Liver (tissue), 9 donors: Measurements from ENCODE around the gene ZDHHC21. TPM values are rescaled to one million over a fixed set of nuclear protein-coding genes. Genes with fewer than 3 reads are reported as not detected.

Source experiments
- DNase-seq: peaks from one replicate; pipeline ENCODE4 v3.0.0-alpha.2; 2017; ENCODE audit warnings: low spot score
- H3K27ac ChIP-seq, 2 donors: one replicate each; pipeline ENCODE4 v1.7.0; 2013; ENCODE audit warnings: inconsistent platforms in 2 of 2, low read length in 2 of 2, control low read depth in 1 of 2, low read depth in 1 of 2, mild to moderate bottlenecking in 1 of 2
- H3K27me3 ChIP-seq, 4 donors: one replicate each; pipeline versions ENCODE4 v1.6.1 to v1.7.0; 2013; ENCODE audit warnings: low read length in 3 of 4, inconsistent platforms in 1 of 4, mild to moderate bottlenecking in 1 of 4, moderate library complexity in 1 of 4; ENCODE audit not compliant: control insufficient read depth in 4 of 4, insufficient read depth in 4 of 4
- H3K36me3 ChIP-seq, 4 donors: one replicate each; pipeline versions ENCODE4 v1.6.1 to v1.7.0; 2013; ENCODE audit warnings: low read length in 3 of 4, mild to moderate bottlenecking in 3 of 4, low read depth in 1 of 4, moderate library complexity in 1 of 4; ENCODE audit not compliant: control insufficient read depth in 4 of 4, insufficient read depth in 3 of 4
- H3K4me1 ChIP-seq, 4 donors: one replicate each; pipeline versions ENCODE4 v1.6.1 to v1.7.0; 2013; ENCODE audit warnings: low read length in 3 of 4, mild to moderate bottlenecking in 3 of 4, moderate library complexity in 1 of 4; ENCODE audit not compliant: control insufficient read depth in 4 of 4, insufficient read depth in 4 of 4
- H3K4me3 ChIP-seq, 3 donors: one replicate each; pipeline versions ENCODE4 v1.6.1 to v1.7.0; 2013; ENCODE audit warnings: low read length in 3 of 3, control low read depth in 1 of 3, low read depth in 1 of 3, mild to moderate bottlenecking in 1 of 3
- H3K9ac ChIP-seq, 2 donors: one replicate each; pipeline ENCODE4 v1.7.0; 2013; ENCODE audit warnings: low read length in 2 of 2, mild to moderate bottlenecking in 2 of 2, moderate library complexity in 2 of 2, control low read depth in 1 of 2, low read depth in 1 of 2
- H3K9me3 ChIP-seq, 4 donors: one replicate each; pipeline versions ENCODE4 v1.6.1 to v1.7.0; 2013; ENCODE audit warnings: low read length in 3 of 4; ENCODE audit not compliant: control insufficient read depth in 4 of 4
- EGR1 ChIP-seq, 2 donors: IDR thresholded peaks; 2 replicates each; pipeline ENCODE4 v1.6.1; 2016 to 2018; ENCODE audit warnings: antibody characterized with exemption in 2 of 2, low read depth in 2 of 2
- FOXA2 ChIP-seq: IDR thresholded peaks from 2 replicates; pipeline ENCODE4 v1.6.1; 2016; ENCODE audit warnings: antibody characterized with exemption
- GABPA ChIP-seq, 2 donors: IDR thresholded peaks in 1 of 2; conservative IDR thresholded peaks in 1 of 2; 2 replicates each; pipeline ENCODE4 v1.6.1; 2016; ENCODE audit warnings: antibody characterized with exemption in 2 of 2, mild to moderate bottlenecking in 1 of 2, moderate library complexity in 1 of 2
- HNF4G ChIP-seq: IDR thresholded peaks from 2 replicates; pipeline ENCODE4 v1.6.1; 2016; ENCODE audit warnings: antibody characterized with exemption
- JUND ChIP-seq, 2 donors: IDR thresholded peaks; 2 replicates each; pipeline ENCODE4 v1.6.1; 2016; ENCODE audit warnings: antibody characterized with exemption in 2 of 2
- NR2F2 ChIP-seq: IDR thresholded peaks from 2 replicates; pipeline ENCODE4 v1.6.1; 2016; ENCODE audit warnings: antibody characterized with exemption
- REST ChIP-seq: IDR thresholded peaks from 2 replicates; pipeline ENCODE4 v1.6.1; 2016; ENCODE audit warnings: antibody characterized with exemption, mild to moderate bottlenecking
- RXRA ChIP-seq, 2 donors: IDR thresholded peaks; 2 replicates each; pipeline ENCODE4 v1.6.1; 2017 to 2018; ENCODE audit warnings: antibody characterized with exemption in 2 of 2, mild to moderate bottlenecking in 1 of 2
- YY1 ChIP-seq: IDR thresholded peaks from 2 replicates; pipeline ENCODE4 v1.6.1; 2016; ENCODE audit warnings: antibody characterized with exemption, mild to moderate bottlenecking
- WGBS: extraction: QIAGEN DNeasy Blood & Tissue Kit; methylation state at CpG from one replicate; pipeline ENCODE4 v1.1.7; 2013; 5-methylcytosine and 5-hydroxymethylcytosine counted together
- polyA plus RNA-seq, 2 donors: library from polyadenylated mRNA; stranded (reverse) in 1 of 2; unstranded in 1 of 2; fragments of 200-250 nt in 1 of 2; fragments of >200 nt in 1 of 2; fragmentation: Nextera tagmentation in 1 of 2; extraction: Ambion mirVana in 1 of 2; gene quantifications; one replicate each; pipeline versions ENCODE4 v1.2.1 to v1.2.3, GENCODE V29; 2013 to 2015
- total RNA-seq, 2 donors: library from RNA; depleted of rRNA; stranded (reverse); fragments of >200 nt; gene quantifications; one replicate each; pipeline ENCODE4 v1.2.3, GENCODE V29; 2014
- TF ChIP-seq, protein P1 (sequence below): IDR thresholded peaks from 2 replicates; pipeline ENCODE4 v1.6.1; 2016; ENCODE audit warnings: antibody characterized with exemption
- TF ChIP-seq, protein P2 (sequence below): IDR thresholded peaks from 2 replicates; pipeline ENCODE4 v1.6.1; 2016; ENCODE audit warnings: antibody characterized with exemption
- TF ChIP-seq, protein P3 (sequence below): IDR thresholded peaks from 2 replicates; pipeline ENCODE4 v1.6.1; 2016; ENCODE audit warnings: antibody characterized with exemption
- donor health status: healthy.
- donor health status: healthy.
- donor health status: healthy.
- donor health status: healthy.
- donor health status: healthy.

ZDHHC21 gene
- total and polyA plus RNA-seq, 4 donors, result 1.3 to 6.0 (median 2.7) TPM

DNA sequence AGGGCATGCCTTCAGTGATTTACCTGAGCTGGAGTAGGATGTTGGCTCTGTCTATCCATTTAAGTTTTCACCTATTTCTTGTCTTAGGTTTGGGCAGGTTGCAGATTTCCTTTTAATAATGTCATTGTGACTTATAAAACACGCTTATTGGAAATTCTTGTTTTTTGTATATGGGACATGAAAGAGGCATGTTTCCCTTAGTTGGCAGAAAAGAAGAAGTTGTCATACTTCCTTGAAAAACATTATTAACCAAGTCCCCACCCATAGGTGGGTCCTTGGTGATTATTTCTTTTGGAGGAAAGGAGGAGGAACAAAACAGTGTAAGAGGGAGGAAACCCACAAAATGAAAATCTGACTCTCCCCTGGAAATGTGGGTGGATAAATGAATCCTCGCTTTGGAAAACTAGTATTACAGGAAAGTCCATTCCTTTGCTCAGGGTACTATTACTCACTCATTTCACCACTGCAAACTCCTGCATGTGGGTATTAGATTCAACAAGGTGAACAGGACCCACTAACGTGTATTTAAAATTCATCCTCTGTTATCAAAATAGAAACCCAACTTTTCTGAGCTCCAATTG lies 20.0 kb upstream of the ZDHHC21 start:
- 87% methylated on average over 3 of the region's 3 CpGs for WGBS

DNA sequence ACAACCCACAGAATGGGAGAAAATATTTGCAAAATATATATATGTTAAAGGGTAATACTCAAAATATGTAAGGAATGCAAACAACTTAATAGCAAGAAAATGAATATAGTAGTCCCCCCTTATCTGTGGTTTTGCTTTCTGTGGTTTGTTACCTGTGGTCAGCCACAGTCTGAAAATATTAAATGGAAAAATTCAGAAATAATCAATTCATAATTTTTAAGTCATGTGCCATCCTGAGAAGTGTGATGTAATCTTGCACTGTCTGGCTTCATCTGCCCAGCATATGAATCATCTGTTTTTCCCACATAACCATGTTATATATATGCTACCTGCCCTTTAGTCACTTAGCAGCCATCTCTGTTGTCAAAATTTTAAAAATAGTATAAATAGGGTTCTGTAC lies 17.6 kb upstream of the ZDHHC21 start:
- Histone ChIP-seq H3K4me3 (no peak overlapping the region), H3K9me3 (peaks cover 0 to 3% (median 2%) of the 10 kb centered on the region in 4 donors), H3K27me3 (no peaks in the 10 kb centered on the region), H3K36me3 (no peaks in the 10 kb centered on the region), H3K27ac (no peak overlapping the region), H3K9ac (no peak overlapping the region), H3K4me1 (no peaks in the 10 kb centered on the region)
- DNase-seq, result no peak
- no peak for TF ChIP-seq JUND (IDR thresholded peaks at IDR 0.05)
- TF ChIP-seq NR2F2, result no peak
- TF ChIP-seq, protein P1, sequence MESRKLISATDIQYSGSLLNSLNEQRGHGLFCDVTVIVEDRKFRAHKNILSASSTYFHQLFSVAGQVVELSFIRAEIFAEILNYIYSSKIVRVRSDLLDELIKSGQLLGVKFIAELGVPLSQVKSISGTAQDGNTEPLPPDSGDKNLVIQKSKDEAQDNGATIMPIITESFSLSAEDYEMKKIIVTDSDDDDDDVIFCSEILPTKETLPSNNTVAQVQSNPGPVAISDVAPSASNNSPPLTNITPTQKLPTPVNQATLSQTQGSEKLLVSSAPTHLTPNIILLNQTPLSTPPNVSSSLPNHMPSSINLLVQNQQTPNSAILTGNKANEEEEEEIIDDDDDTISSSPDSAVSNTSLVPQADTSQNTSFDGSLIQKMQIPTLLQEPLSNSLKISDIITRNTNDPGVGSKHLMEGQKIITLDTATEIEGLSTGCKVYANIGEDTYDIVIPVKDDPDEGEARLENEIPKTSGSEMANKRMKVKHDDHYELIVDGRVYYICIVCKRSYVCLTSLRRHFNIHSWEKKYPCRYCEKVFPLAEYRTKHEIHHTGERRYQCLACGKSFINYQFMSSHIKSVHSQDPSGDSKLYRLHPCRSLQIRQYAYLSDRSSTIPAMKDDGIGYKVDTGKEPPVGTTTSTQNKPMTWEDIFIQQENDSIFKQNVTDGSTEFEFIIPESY, result no peak
- TF ChIP-seq, protein P2, sequence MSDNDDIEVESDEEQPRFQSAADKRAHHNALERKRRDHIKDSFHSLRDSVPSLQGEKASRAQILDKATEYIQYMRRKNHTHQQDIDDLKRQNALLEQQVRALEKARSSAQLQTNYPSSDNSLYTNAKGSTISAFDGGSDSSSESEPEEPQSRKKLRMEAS, result no peak
- TF ChIP-seq, protein P3, sequence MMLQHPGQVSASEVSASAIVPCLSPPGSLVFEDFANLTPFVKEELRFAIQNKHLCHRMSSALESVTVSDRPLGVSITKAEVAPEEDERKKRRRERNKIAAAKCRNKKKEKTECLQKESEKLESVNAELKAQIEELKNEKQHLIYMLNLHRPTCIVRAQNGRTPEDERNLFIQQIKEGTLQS, result no peak
- no peak for TF ChIP-seq EGR1 (IDR thresholded peaks at IDR 0.05; ENCODE audit: low read depth in 2 of 2)
- no peak for TF ChIP-seq HNF4G
- no peak for TF ChIP-seq FOXA2
- TF ChIP-seq YY1, result no peak
- TF ChIP-seq REST, result no peak

More for the DNA sequence above, 20.0 kb upstream of the ZDHHC21 start:
- no peak overlapping the region for H3K27ac ChIP-seq
- H3K9me3 ChIP-seq, result no peaks in the 10 kb centered on the region
- no peak for DNase-seq
- H3K36me3 ChIP-seq, result no peaks in the 10 kb centered on the region
- TF ChIP-seq, protein P3, result no peak
- TF ChIP-seq FOXA2, result no peak
- TF ChIP-seq REST, result no peak
- TF ChIP-seq, protein P2, result no peak
- TF ChIP-seq GABPA (IDR thresholded peaks at IDR 0.05 in 1 of 2, conservative IDR thresholded peaks at IDR 0.05 in 1 of 2), result no peak
- no peak for TF ChIP-seq RXRA (IDR thresholded peaks at IDR 0.05)
- no peak for TF ChIP-seq YY1
- no peak for TF ChIP-seq HNF4G
- TF ChIP-seq, protein P1, result no peak
- H3K4me3 ChIP-seq, result no peak overlapping the region
- H3K9ac ChIP-seq, result no peak overlapping the region
- H3K4me1 ChIP-seq, result no peaks in the 10 kb centered on the region
- H3K27me3 ChIP-seq, result peaks cover 0 to 5% (median 0%) of the 10 kb centered on the region in 4 donors
